Epithelial cell of esophagus (primary cell): Measurements from ENCODE around the gene INPP4A.
"Not testable (repeated sequence)": the region's sequence is repeated elsewhere in the genome, so short reads cannot be mapped to it uniquely, and the experiment has no call there.

ENCODE experiments used
- DNase-seq: peaks from one replicate; pipeline ENCODE4 v3.0.0; 2010; ENCODE audit warnings: low read depth
- H3K4me3 ChIP-seq: 2 replicates; pipeline ENCODE4 v1.5.1; 2011; ENCODE audit warnings: mild to moderate bottlenecking, low read length, control low read depth
- CTCF ChIP-seq: IDR thresholded peaks from 2 replicates; pipeline ENCODE4 v1.5.1; 2011; ENCODE audit warnings: low read depth, mild to moderate bottlenecking, low read length, control low read depth, inconsistent platforms; ENCODE audit not compliant: insufficient read depth; ENCODE audit errors: missing control alignments

The INPP4A gene

GRCh38 chr2:98419977-98420725 lies 24.5 kb upstream of the INPP4A start:
- no peak overlapping the region for H3K4me3 ChIP-seq
- TF ChIP-seq CTCF: no peak
- no peak for DNase-seq

- no peak for DNase-seq
These were observed 22.2 kb upstream of the INPP4A start for GRCh38 chr2:98422449-98422848.

GRCh38 chr2:98426771-98427170 lies 17.9 kb upstream of the INPP4A start:
- TF ChIP-seq CTCF: no peak
- no peak overlapping the region for H3K4me3 ChIP-seq
- DNase-seq: no peak

More at GRCh38 chr2:98422449-98422848, 22.2 kb upstream of the INPP4A start:
- no peak overlapping the region for H3K4me3 ChIP-seq
- no peak for TF ChIP-seq CTCF

GRCh38 chr2:98432145-98432544 lies 12.5 kb upstream of the INPP4A start:
- DNase-seq: no peak
- no peak for TF ChIP-seq CTCF
- no peak overlapping the region for H3K4me3 ChIP-seq

- TF ChIP-seq CTCF: no peak
- DNase-seq: no peak
- no peak overlapping the region for H3K4me3 ChIP-seq
These were observed 11.2 kb upstream of the INPP4A start for GRCh38 chr2:98433363-98433964.

GRCh38 chr2:98434492-98434891 lies 10.2 kb upstream of the INPP4A start:
- DNase-seq: no peak
- TF ChIP-seq CTCF: no peak
- no peak overlapping the region for H3K4me3 ChIP-seq

- DNase-seq: peak; percentile 73
- not testable (repeated sequence) for H3K4me3 ChIP-seq
These were observed 9.0 kb upstream of the INPP4A start for GRCh38 chr2:98435670-98436069.
